HG03280 (cell line): ENCODE results near the gene MRRF.
"Not testable (repeated sequence)": the region's sequence is repeated elsewhere in the genome, so short reads cannot be mapped to it uniquely, and the experiment has no call there.

Source experiments
- ATAC-seq: cut with Tn5 transposase; IDR thresholded peaks from one replicate; pipeline ENCODE4 v1.9.1; 2021; ENCODE audit warnings: mild to moderate bottlenecking, moderate library complexity; ENCODE audit not compliant: unreplicated experiment

MRRF gene

DNA sequence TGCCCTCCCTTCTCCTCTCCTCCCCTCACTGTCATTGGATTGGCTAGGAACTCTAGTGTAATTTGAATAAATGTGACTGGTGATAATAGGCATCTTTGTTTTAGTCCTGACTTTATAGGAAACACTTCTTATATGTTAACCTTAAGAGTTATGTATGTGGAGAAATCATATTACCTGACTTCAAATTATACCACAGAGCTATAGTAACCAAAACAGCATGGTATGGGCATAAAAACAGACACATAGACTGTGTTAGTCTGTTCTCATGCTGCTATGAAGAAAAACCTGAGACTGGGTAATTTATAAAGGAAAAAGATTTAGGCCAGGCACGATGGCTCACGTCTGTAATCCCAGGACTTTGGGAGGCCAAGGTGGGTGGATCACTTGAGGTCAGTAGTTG is 9.4 kb downstream of the MRRF start:
- ATAC-seq, result no peak

GRCh38 chr9:122276096-122276495 is 11.4 kb downstream of the MRRF start:
- ATAC-seq, result no peak

- ATAC-seq, result no peak
These were observed 12.7 kb downstream of the MRRF start for GRCh38 chr9:122277285-122277897.

DNA sequence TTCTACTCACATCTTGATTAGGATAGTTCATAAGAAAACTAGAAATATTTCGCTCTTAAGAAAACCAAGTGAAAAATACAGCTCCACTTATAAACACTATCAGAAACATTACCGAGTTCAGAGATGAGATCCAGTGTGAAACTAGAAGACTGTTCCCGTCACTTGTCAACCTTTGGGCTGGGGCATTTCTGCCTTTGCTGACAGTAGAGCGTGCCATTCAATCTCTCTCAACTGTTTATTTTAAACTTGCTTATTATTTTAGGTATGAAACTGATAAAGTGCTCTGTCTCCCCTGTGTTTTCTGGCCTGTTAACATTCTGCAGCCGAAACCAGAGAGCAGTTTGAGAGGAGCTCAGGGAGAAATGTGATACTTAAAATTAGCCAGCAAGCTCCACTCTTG is 16.7 kb downstream of the MRRF start:
- ATAC-seq, result no peak

DNA sequence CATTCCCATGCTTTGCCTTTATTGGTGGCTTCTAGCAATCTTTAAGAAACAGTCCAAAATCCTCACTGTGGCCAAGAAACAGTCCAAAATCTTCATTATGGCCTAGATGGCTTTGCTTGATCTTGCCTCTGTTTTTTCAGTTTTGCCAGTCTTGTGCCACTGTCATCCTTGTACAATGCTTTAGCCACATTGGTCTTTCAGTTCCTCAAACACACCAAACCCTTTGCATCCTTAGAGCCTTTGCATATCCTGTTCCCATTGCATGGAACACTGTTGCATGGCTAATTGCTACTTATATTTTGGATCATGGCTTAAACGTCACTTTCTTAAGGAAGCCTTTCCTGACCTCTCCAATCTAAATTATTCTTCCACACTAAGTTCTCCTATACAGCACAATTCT is 22.1 kb downstream of the MRRF start:
- ATAC-seq, result no peak

DNA sequence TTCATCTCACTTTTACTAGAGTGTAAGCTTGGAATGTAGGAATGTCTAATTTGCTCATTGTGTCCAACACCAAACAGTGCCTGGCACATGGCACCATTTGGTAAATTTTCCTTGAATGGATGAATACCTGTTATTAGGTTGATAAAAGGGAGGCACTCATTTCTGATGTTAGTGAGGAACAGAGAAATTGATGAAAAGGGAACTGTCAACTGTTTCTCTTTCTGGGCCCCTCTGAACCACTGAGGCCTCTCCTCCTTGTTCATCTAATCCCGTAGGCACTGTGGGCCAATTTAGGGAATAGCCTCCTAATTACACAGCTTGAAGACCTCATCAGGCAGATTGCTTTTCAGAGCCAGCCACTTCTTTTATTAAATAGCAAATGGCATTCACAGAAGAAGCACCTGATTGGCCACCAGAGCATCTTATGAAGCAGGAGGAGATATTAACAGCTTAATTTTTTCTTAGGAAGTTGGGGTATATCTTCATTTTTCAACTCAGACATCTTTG is 22.6 kb downstream of the MRRF start:
- ATAC-seq, result no peak

DNA sequence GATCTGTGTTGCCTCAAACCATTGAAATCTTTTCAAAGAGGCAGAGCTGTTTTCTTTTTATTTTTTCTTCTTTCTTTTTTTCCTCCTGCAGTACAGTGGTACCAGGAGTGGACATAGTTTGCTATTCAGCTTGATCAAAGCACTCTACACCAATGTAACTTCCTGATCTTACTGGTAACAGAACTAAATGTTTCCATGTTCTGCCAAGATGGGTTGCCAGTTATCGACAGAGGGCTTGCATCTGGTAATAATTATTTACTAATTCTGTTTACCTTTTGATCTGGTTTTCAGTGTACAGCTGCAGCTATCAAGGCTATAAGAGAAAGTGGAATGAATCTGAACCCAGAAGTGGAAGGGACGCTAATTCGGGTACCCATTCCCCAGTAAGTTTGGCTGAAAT is 26.8 kb downstream of the MRRF start:
- ATAC-seq, result no peak

DNA sequence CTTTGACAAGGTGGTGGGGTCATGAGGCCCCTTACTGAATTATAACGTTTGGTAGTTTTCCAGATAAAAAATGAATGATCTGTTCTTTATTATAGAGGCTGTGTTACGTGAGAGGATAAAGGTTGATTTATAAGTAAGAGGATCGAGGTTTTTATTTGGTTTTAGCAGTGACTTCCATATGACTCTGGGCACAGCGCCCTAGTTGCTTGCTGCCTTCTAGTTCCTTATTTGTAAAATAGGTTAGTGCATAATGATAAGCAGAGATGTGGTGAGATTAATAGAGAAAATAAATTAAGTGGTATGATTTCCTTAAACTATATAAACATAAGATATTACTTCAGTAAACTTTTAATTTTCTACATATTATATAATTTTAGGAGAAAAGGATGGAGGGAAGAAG is 29.8 kb downstream of the MRRF start:
- no peak for ATAC-seq

DNA sequence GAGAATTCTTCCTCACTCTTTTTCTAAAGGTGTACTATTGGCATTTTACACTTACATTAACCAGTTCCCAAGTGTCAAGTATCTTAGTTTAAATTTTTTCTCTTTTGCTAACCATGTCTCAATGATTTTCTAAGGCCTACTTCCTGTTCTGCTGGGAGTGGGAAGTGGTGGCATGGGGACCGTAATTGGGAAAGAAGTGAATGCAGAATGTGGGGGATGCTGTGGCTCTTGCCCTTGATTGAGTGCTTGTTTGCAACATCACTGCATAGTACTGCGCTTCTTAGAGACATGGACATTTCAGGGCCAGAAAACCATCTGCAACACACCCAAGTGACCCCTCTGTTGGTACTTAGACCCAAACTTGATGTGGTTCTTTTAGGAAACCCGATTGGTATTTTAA is 32.8 kb downstream of the MRRF start:
- ATAC-seq, result no peak

- no peak for ATAC-seq
These were observed 37.8 kb downstream of the MRRF start for GRCh38 chr9:122302237-122303093.

DNA sequence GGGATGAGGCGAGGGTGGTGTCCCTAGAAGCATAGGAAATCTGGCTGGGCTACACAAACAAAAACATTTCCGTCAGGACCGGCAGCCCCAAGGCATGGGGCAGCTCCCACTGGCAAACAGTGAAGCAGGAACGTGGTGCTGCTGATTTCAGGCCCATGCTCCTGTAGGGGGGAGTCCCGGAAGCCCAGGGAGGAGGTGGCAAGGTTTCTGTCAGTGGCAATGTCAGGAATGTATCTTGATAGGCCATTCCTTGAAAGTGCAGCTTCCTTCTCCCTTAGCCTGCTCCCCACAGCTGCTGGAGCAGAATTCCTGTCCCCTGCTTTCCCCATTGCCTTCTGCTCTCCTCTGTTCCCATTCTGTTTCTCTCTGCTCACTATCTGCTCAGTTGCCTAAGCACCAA is 42.4 kb downstream of the MRRF start:
- no peak for ATAC-seq

DNA sequence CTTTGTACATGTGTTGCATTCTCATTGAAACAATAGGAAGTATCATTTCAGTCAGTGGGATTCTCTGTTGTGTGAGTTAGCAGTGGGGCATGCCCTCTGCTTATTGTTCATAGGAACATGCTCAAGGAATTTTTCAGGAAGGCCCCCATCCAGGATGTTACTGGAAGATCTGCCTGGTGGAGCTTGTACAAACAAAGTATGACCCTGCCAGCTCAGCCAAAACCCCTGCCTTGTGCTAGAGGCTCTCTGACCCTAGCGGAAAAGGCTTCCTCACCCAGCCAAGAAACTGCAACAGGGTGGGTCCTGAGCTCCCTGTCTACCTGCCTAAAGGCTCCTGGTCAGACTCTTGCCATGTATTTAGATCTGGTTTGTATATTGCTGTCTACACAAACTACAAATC is 43.2 kb downstream of the MRRF start:
- ATAC-seq, result no peak

DNA sequence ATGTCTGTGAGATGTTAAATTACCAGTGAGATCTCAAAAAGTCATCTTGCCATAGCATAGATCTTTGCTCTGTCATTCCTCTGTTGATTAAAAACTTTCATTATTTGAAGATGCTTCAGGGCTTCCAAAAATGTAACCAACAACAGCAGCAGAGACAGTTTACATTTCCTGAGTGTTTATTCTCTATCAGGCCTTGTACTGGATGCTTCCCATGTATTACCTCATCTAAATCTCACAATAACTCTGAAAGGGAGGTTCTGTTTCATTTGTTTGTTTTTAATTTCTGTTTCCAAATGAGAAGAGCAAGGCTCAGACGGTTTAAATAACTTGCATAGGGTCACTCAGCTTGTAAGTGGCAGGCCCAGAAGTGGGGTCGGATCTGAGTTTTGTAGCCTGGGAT is 45.2 kb downstream of the MRRF start:
- ATAC-seq, result no peak

DNA sequence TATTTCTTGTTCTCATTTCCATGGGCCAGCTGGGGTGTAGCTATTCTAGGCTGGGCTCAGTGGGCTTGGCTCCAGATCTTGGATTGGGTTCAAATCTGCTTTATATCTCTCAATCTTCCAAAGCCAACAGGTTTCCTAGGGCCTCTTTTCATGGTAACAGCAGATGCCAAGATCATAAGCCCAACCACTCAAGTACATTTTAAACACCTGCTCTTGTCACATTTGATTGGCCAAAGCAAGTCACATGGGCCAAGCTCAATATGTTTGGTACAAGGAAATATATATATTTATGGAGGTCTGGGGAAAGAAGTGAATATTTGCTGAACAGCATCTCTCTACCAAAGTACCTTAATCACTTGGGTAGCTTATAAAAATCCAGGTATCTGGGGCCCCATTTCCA is 49.5 kb downstream of the MRRF start:
- ATAC-seq, result no peak

GRCh38 chr9:122315534-122315933 is 50.9 kb downstream of the MRRF start:
- ATAC-seq, result no peak

GRCh38 chr9:122318284-122318683 is 53.6 kb downstream of the MRRF start:
- no peak for ATAC-seq

- ATAC-seq, result no peak
These were observed 55.8 kb downstream of the MRRF start for GRCh38 chr9:122320413-122320881.

DNA sequence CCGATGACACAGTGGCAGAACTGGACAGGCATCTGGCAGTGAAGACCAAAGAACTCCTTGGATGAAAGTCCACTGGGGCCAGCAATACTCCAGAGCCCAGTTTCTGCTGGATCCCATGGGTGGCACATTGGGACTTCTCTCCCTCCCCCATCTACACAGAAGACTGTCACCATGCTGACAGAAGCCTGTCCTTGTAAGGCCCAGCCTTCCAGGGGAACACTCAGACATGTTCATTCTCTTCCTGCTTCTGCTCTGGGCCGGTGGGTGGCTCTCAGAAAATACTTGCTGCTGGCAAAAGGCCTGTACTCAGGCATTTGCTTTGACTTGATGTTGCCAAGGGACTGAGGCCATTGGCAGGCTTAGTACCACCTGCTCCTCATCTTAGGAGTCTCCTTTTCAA is 57.9 kb downstream of the MRRF start:
- ATAC-seq, result no peak

- ATAC-seq, result not testable (repeated sequence)
These were observed 60.0 kb downstream of the MRRF start for GRCh38 chr9:122324665-122325064.

- no peak for ATAC-seq
These were observed 60.4 kb downstream of the MRRF start for GRCh38 chr9:122325124-122325523.

GRCh38 chr9:122327175-122327574 is 62.5 kb downstream of the MRRF start:
- no peak for ATAC-seq

- ATAC-seq, result no peak
These were observed 64.9 kb downstream of the MRRF start for GRCh38 chr9:122329597-122329996.
